Neural progenitor cell (in vitro differentiated cells): ENCODE data around the gene VTI1A. TPM values are rescaled to one million over a fixed set of nuclear protein-coding genes. Genes with fewer than 3 reads are reported as not detected.
"Not testable (repeated sequence)": the region's sequence is repeated elsewhere in the genome, so short reads cannot be mapped to it uniquely, and the experiment has no call there.

Experiments used
- DNase-seq: peaks from one replicate; pipeline ENCODE4 v3.0.0-alpha.2; 2016; ENCODE audit warnings: low spot score
- H2AFZ ChIP-seq: fragments of 200-600 bp; sonication (generic); replicated peaks from 2 replicates; pipeline ENCODE4 v1.6.1; 2016; ENCODE audit warnings: antibody characterized with exemption
- H3F3A ChIP-seq: fragments of 200-600 bp; sonication (generic); 2 replicates; pipeline ENCODE4 v1.6.1; 2016; ENCODE audit warnings: antibody characterized with exemption, low read depth
- H3K27ac ChIP-seq: fragments of 200-600 bp; sonication (generic); 2 replicates; pipeline ENCODE4 v1.5.1; 2016; ENCODE audit warnings: mild to moderate bottlenecking
- H3K27me3 ChIP-seq: fragments of 200-600 bp; sonication (generic); 2 replicates; pipeline ENCODE4 v1.6.1; 2016; ENCODE audit warnings: mild to moderate bottlenecking, moderate library complexity
- H3K36me3 ChIP-seq: fragments of 200-600 bp; sonication (generic); 2 replicates; pipeline ENCODE4 v1.5.1; 2016
- H3K4me1 ChIP-seq: fragments of 200-600 bp; sonication (generic); 2 replicates; pipeline ENCODE4 v1.6.1; 2016; ENCODE audit warnings: mixed run types
- H3K4me2 ChIP-seq: fragments of 200-600 bp; sonication (generic); 2 replicates; pipeline ENCODE4 v1.6.1; 2016
- H3K4me3 ChIP-seq: fragments of 200-600 bp; sonication (generic); 2 replicates; pipeline ENCODE4 v1.5.1; 2016
- H3K79me2 ChIP-seq: fragments of 200-600 bp; sonication (generic); 2 replicates; pipeline ENCODE4 v1.6.1; 2016; ENCODE audit warnings: low read depth
- H3K9ac ChIP-seq: fragments of 200-600 bp; sonication (generic); 2 replicates; pipeline ENCODE4 v1.6.1; 2016
- H3K9me3 ChIP-seq: fragments of 200-600 bp; sonication (generic); 2 replicates; pipeline ENCODE4 v1.5.1; 2016; ENCODE audit warnings: low read depth
- H4K20me1 ChIP-seq: fragments of 200-600 bp; sonication (generic); 2 replicates; pipeline ENCODE4 v1.6.1; 2016; ENCODE audit warnings: low read depth
- H3K27ac Mint-ChIP-seq: 3 replicates; pipeline ENCODE4 v1.8.0; 2021; ENCODE audit warnings: mixed read lengths
- H3K27me3 Mint-ChIP-seq: 2 replicates; pipeline ENCODE4 v1.8.0; 2022; ENCODE audit warnings: low read depth, mild to moderate bottlenecking, inconsistent platforms, moderate library complexity, mixed read lengths; ENCODE audit not compliant: insufficient read depth
- H3K36me3 Mint-ChIP-seq: 3 replicates; pipeline ENCODE4 v1.8.0; 2021; ENCODE audit warnings: mixed read lengths
- H3K4me1 Mint-ChIP-seq: 3 replicates; pipeline ENCODE4 v1.8.0; 2021; ENCODE audit warnings: mixed read lengths
- H3K4me3 Mint-ChIP-seq: 3 replicates; pipeline ENCODE4 v1.8.0; 2021; ENCODE audit warnings: mild to moderate bottlenecking, moderate library complexity, mixed read lengths
- H3K9me3 Mint-ChIP-seq: 3 replicates; pipeline ENCODE4 v1.8.0; 2020; ENCODE audit warnings: mixed read lengths
- CTCF ChIP-seq: fragments of 200-600 bp; sonication (generic); IDR thresholded peaks from 2 replicates; pipeline ENCODE4 v1.5.1; 2017; ENCODE audit warnings: antibody characterized with exemption, mild to moderate bottlenecking
- EZH2 ChIP-seq: fragments of 200-600 bp; sonication (generic); IDR thresholded peaks from 2 replicates; pipeline ENCODE4 v1.6.1; 2017; ENCODE audit warnings: antibody characterized with exemption, mild to moderate bottlenecking, moderate library complexity
- EZH2phosphoT487 ChIP-seq: fragments of 200-600 bp; sonication (generic); IDR thresholded peaks from 2 replicates; pipeline ENCODE4 v1.6.1; 2017; ENCODE audit warnings: antibody characterized with exemption
- total RNA-seq: library from RNA; depleted of rRNA; stranded (reverse); fragments of >200 nt; gene quantifications from 2 replicates; pipeline ENCODE4 v1.2.3, GENCODE V29; 2015; ENCODE audit warnings: low replicate concordance

VTI1A gene
- total RNA-seq, 1 donor from 2014 or later, result 28.8 TPM

- DNase-seq, result no peak
- peaks cover 4% of the 10 kb centered on the region for H4K20me1 ChIP-seq
- Mint-ChIP-seq H3K36me3 (no peaks in the 10 kb centered on the region), H3K4me3 (no peak overlapping the region), H3K4me1 (peaks cover 41% of the 10 kb centered on the region), H3K9me3 (no peaks in the 10 kb centered on the region), H3K27ac (no peak overlapping the region), H3K27me3 (peaks cover 4% of the 10 kb centered on the region)
- H3K9ac ChIP-seq, result no peak overlapping the region
- H3F3A ChIP-seq, result no peaks in the 10 kb centered on the region
- TF ChIP-seq EZH2, result no peak
- no peaks in the 10 kb centered on the region for H3K36me3 ChIP-seq
- H3K9me3 ChIP-seq, result no peaks in the 10 kb centered on the region
- H3K4me2 ChIP-seq, result no peak overlapping the region
- no peaks in the 10 kb centered on the region for H3K27me3 ChIP-seq
- H3K4me3 ChIP-seq, result no peak overlapping the region
- H3K4me1 ChIP-seq, result peaks cover 36% of the 10 kb centered on the region
- H3K79me2 ChIP-seq, result no peaks in the 10 kb centered on the region
- H2AFZ ChIP-seq, result no peak overlapping the region
- no peak overlapping the region for H3K27ac ChIP-seq
Measured at GRCh38 chr10:112587729-112588128, 140.7 kb downstream of the VTI1A start.

- Histone ChIP-seq H4K20me1 (peaks cover 4% of the 10 kb centered on the region), H3K9ac (no peak overlapping the region), H3K27me3 (no peaks in the 10 kb centered on the region), H3K79me2 (no peaks in the 10 kb centered on the region), H3K4me2 (no peak overlapping the region), H3K4me3 (no peak overlapping the region), H3K36me3 (no peaks in the 10 kb centered on the region), H2AFZ (no peak overlapping the region), H3K4me1 (peaks cover 30% of the 10 kb centered on the region), H3K27ac (no peak overlapping the region), H3K9me3 (no peaks in the 10 kb centered on the region), H3F3A (no peaks in the 10 kb centered on the region)
- no peaks in the 10 kb centered on the region for H3K9me3 Mint-ChIP-seq
- no peaks in the 10 kb centered on the region for H3K36me3 Mint-ChIP-seq
- DNase-seq, result no peak
- TF ChIP-seq EZH2, result no peak
- TF ChIP-seq CTCF, result no peak
- TF ChIP-seq EZH2phosphoT487, result no peak
- peaks cover 4% of the 10 kb centered on the region for H3K27me3 Mint-ChIP-seq
- peaks cover 35% of the 10 kb centered on the region for H3K4me1 Mint-ChIP-seq
- no peak overlapping the region for H3K27ac Mint-ChIP-seq
- no peak overlapping the region for H3K4me3 Mint-ChIP-seq
Measured at GRCh38 chr10:112588225-112588990, 141.4 kb downstream of the VTI1A start.

GRCh38 chr10:112589081-112589480 lies 142.1 kb downstream of the VTI1A start:
- Mint-ChIP-seq H3K27ac (no peak overlapping the region), H3K4me1 (peaks cover 29% of the 10 kb centered on the region)
- no peak for TF ChIP-seq EZH2
- no peak for TF ChIP-seq EZH2phosphoT487
- TF ChIP-seq CTCF, result no peak

GRCh38 chr10:112590786-112591185 lies 143.8 kb downstream of the VTI1A start:
- not testable (repeated sequence) for H3K4me2 ChIP-seq, H2AFZ ChIP-seq, H3K27me3 Mint-ChIP-seq, H3K79me2 ChIP-seq, H4K20me1 ChIP-seq, H3K27ac ChIP-seq, H3K27ac Mint-ChIP-seq, H3K27me3 ChIP-seq, H3K4me3 ChIP-seq, H3K9ac ChIP-seq, H3K36me3 Mint-ChIP-seq, H3K4me3 Mint-ChIP-seq, H3K36me3 ChIP-seq, H3K9me3 ChIP-seq, DNase-seq, H3F3A ChIP-seq, H3K9me3 Mint-ChIP-seq
- peaks cover 27% of the 10 kb centered on the region for H3K4me1 Mint-ChIP-seq
- H3K4me1 ChIP-seq, result peaks cover 22% of the 10 kb centered on the region

More at GRCh38 chr10:112589081-112589480, 142.1 kb downstream of the VTI1A start:
- H3K4me3 ChIP-seq, result no peak overlapping the region
- peaks cover 4% of the 10 kb centered on the region for H3K27me3 Mint-ChIP-seq
- H3K4me2 ChIP-seq, result no peak overlapping the region
- no peaks in the 10 kb centered on the region for H3K36me3 ChIP-seq
- H3K4me3 Mint-ChIP-seq, result no peak overlapping the region
- no peaks in the 10 kb centered on the region for H3K9me3 ChIP-seq
- no peaks in the 10 kb centered on the region for H3K27me3 ChIP-seq
- no peaks in the 10 kb centered on the region for H4K20me1 ChIP-seq
- no peaks in the 10 kb centered on the region for H3K36me3 Mint-ChIP-seq
- H3K27ac ChIP-seq, result no peak overlapping the region
- no peak overlapping the region for H2AFZ ChIP-seq
- H3K9me3 Mint-ChIP-seq, result no peaks in the 10 kb centered on the region
- peaks cover 23% of the 10 kb centered on the region for H3K4me1 ChIP-seq
- no peaks in the 10 kb centered on the region for H3F3A ChIP-seq
- DNase-seq, result no peak
- H3K79me2 ChIP-seq, result no peaks in the 10 kb centered on the region
- no peak overlapping the region for H3K9ac ChIP-seq
